ENCODE data around the gene CD6.

Gene CD6

DNA sequence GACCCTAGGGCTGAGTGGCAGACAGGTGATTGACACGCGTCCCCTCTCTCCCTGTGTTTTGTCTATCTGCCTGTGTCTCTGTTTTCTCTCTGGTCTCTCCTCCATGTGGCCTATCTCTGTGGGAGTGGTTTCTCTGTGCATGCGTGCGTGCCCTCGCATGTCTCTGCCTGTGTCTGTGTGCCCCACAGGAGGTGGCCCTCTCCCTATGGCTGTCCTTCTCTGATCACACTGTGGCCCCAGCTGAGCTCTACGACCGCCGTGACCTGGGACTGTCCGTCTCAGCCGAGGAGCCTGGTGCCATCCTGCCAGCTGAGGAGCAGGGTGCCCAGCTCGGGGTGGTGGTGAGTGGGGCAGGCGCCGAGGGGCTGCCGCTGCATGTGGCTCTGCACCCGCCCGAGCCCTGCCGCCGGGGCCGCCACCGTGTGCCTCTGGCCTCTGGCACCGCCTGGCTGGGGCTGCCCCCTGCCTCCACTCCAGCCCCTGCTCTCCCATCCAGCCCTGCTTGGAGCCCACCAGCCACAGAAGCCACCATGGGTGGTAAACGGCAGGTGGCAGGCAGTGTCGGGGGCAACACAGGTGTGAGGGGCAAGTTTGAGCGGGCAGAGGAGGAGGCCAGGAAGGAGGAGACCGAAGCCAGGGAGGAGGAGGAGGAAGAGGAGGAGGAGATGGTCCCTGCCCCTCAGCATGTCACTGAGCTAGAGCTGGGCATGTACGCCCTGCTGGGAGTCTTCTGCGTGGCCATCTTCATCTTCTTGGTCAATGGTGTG is 35.6 kb upstream of the CD6 start:
- no peak for DNase-seq

DNA sequence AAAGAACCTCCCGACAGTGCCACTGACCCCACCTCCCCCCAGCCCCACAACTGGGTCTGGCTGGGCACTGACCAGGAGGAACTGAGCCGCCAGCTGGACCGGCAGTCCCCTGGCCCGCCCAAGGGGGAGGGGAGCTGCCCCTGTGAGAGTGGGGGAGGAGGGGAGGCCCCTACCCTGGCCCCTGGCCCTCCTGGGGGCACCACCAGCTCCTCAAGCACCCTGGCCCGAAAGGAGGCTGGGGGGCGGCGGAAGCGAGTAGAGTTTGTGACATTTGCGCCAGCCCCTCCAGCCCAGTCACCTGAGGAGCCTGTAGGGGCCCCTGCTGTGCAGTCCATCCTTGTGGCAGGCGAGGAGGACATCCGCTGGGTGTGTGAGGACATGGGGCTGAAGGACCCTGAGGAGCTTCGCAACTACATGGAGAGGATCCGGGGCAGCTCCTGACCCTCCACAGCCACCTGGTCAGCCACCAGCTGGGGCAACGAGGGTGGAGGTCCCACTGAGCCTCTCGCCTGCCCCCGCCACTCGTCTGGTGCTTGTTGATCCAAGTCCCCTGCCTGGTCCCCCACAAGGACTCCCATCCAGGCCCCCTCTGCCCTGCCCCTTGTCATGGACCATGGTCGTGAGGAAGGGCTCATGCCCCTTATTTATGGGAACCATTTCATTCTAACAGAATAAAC is 34.9 kb upstream of the CD6 start:
- DNase-seq: no peak

DNA sequence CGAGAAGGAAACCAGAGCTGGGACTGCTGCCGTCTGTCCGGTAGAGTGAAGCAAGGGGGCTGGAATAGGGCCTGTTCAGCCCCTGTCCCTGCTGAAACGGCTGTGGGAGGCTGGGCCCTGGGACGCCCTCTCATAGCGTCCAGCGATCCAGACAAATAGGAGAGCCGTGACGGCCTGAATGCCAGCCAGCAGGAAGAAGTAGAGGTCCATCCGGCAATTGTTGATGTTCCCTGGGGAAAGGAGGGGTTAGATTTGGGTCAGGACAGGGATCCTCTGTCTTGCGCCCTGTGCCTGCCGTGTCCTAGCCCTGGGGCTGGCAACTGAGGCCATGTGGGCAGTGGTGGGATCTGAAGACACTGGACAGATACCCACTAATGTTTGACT is 34.3 kb upstream of the CD6 start:
- DNase-seq: no peak

DNA sequence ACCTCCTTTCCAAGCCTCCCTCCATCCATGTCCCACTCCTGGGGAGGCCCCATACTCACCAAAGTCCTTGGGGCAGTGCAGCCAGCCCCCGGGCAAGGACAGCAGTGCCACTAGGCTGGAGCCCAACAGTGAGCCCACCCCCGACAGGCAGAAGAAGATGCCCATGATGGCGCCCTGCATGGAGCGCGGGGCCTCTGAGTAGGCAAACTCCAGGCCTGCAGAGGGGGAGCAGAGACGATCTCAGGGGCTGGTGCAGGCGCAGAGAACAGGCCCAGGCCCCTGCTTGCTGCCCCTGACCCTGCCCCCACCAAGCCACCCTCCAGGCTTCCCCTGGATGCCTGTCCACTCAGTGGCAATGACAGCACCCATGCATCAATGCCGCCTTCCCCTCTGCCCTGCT is 33.7 kb upstream of the CD6 start:
- DNase-seq: no peak

DNA sequence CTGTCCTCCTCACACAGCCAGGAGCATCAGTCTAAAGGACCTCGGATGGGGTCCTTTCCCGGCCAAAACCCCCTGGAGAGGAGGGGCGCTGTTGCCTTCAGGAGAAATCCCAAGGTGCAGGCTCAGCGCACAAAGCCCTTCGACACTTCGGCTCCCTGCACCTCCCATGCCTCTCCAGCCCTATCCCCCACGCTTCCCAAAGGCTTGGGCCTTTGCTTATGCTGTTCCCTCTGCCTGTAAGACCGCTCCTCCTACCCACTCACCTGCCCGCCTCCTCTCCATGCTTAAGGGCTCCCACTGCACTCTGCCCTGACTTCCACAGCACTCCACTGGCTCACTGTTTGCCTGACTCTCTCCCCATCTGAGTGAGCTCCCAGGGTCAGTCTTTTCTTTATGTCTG is 33.0 kb upstream of the CD6 start:
- no peak for DNase-seq

DNA sequence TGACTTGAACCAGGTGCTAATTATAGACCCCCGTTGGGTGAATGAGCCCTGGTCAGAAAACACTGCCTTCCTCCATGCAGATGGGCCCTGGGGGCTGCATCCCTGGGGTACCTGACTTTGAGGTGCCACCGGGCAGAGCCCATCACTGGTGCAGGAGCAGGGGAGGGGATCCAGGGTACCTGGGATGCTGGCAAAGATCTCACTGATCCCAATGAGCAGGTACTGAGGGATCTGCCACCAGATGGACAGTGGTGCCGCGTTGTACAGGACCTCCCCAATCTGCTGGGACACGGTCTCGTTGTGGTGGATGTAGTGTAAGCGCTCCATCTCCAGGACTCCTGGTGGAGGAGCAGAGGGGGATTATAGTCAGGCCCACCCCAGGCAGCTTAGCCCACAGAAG is 32.2 kb upstream of the CD6 start:
- DNase-seq: no peak

DNA sequence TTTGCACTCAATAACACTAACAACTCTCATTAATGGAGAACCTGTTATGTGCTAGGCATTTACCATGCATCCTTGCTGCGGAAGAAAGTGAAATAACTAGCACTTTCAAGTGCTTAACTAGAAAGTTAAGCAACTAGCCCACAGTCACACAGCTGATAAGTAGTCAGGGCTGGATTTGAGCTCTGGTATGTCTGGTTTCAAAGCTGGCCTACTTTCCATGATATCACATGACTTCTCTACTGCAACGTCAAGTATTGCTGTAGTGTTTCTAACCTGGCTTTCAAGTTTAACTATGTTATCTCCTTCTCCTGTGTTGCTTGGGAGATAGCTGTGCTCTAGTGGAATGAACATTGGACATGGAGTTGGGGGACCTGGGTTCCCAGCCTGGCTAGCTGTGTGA is 31.6 kb upstream of the CD6 start:
- DNase-seq: no peak

GRCh38 chr11:60941371-60942119 is 29.9 kb upstream of the CD6 start:
- no peak for DNase-seq

DNA sequence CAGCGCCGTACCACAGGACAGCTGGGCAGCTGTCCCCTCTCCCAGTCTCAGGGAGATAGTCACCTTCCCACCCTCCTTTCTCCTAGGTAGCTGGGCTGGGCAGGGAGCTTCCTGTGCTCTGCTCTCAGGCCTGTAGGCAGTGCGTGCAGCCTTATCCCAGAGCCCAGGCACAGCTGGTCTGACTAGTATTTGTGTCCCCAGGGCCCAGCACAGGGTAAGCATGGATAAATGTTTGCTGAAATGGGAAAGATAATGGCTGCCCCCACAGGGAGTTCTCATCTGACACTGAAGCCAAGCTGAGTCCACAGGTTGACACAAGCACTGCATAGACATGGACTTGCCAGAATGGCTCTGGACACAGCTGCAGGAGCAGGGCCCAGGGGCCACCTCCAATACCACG is 29.3 kb upstream of the CD6 start:
- DNase-seq: no peak

- DNase-seq: peak; percentile 45 to 66
These were observed 28.4 kb upstream of the CD6 start for GRCh38 chr11:60942970-60943565.

GRCh38 chr11:60944490-60945294 is 26.8 kb upstream of the CD6 start:
- DNase-seq: no peak

DNA sequence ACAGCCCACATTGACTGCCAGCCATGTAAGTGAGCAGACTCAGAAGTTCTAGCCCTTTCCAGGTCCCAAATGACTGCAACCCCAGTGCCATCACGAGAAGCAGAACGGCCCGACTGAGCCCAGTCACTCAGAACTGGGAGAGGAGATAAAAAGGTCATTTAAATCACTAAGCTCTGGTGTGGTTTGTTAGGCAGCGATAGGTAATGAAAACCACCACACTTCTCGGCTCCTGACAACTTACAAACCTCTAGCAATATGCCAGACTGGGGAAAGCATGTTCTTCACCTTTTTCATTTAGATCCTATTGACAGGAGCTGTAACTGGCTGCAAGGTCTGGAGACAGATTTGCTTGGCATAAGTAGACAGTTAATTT is 26.2 kb upstream of the CD6 start:
- DNase-seq: no peak

DNA sequence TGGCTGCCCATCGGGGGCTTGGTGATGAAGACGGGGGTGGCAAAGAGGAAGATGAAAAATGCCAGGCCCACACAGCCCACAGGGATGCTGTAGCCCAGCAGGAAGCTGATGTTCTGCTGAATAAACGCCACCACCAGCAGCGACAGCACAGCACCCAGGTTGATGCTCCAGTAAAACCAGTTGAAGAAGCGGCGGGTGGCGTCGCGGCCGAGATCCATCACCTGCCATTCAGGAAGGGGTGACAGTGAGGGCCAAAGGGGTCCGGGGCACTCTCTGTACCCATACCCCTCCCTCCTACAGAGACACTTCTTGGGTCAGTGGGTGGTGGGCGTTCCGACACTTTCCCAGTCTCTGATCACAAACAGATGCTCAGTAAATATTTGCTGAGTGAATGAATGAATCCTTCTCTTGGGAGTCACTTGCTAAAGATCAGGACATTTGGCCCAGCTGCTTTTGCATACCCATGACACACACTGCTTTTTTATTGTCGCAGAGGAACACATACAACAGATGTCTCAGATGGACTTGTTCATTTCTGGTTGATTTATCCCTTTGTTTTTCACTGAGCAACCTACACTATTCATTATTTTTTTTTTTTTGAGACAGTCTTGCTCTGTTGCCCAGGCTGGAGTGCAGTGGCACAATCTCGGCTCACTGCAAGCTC is 24.7 kb upstream of the CD6 start:
- peak in 1 of 2 experiments; percentile 24 for DNase-seq

DNA sequence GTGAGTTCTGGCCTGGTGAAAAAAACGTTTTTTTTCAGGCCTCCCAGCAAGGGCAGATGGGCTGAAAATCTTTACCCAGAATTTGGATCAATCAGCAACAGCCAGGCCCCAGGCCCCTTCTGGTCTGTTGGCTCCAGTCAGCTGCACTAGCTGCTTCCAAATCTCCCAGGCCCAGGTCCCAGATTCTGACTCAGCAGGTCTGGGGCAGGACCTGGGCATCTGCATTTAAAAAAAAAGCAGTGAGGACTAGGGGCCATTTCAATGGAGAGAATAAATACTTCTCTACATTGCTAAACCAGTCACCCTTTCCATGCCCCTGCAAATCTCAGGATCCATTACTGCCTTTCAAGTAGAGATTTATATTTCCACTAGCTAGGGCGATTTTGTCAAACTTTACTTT is 23.8 kb upstream of the CD6 start:
- no peak for DNase-seq

GRCh38 chr11:60948250-60948649 is 23.2 kb upstream of the CD6 start:
- no peak for DNase-seq

DNA sequence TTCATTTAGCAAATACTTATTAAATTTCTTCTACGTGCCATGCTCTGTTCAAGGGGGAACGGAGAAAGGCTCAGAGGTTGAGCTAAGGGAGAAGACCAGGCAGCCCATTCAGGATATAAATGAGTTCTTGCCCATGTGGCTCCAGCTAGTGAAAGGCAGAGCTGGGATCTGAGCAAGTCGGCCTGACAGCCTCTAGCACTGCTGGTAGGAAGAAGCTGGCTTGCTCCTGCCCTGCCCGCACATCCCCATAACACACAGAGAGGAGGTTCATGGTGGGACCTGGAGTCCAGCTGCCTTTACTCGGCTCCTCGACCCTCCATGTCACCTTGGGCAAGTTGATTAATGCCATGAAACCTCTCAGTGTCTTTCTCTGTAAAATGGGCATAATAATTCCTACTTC is 21.5 kb upstream of the CD6 start:
- DNase-seq: no peak

GRCh38 chr11:60950933-60951605 is 20.4 kb upstream of the CD6 start:
- no peak for DNase-seq

- no peak for DNase-seq
These were observed 19.9 kb upstream of the CD6 start for GRCh38 chr11:60951606-60951903.

DNA sequence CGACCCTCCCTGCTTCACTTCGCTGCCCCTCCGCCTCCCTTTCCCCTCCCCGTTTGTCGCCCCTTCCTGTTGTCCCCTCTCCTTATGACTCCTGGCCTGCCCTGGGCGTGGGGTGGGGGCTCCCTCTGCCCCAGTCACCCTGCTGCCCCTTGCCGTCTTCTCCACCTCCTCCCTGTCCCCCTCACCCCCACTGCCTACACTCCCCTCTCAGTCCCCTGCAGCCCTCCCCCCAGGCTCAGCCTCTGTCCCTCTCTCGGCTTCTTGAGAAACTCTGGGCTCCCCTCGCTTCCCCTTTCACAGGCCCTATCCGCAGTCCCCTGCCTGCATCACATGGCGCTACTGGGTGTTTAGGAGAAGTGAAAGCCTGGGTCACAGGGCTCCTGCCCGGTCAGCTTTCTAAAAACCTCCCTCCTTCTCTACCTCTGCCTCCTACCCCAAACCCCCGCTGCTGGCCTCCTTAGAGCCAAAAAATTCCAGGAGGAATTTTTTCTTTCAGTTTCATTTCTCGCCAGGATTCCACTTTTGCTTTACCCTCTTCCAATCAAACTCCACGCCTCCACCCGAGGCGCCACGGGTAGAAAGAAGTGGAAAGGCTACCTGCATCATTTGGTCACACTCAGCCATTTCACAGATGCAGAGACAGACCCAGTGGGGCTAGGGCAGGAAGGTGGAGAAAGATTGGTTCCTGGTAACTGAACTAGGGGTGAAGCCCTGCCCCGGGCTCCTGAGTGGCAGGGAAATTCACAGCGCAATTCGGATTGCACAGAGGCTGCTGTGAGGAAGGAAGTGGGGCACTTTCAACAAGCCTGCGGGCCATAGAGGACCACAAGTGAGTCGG is 19.4 kb upstream of the CD6 start, which contains the start of gene SLC15A3:
SLC15A3 (minus strand) TSS at position 273 of the 838 bp plus-strand sequence. CDS start 625 bp downstream, outside the sequence.
- no peak for DNase-seq

DNA sequence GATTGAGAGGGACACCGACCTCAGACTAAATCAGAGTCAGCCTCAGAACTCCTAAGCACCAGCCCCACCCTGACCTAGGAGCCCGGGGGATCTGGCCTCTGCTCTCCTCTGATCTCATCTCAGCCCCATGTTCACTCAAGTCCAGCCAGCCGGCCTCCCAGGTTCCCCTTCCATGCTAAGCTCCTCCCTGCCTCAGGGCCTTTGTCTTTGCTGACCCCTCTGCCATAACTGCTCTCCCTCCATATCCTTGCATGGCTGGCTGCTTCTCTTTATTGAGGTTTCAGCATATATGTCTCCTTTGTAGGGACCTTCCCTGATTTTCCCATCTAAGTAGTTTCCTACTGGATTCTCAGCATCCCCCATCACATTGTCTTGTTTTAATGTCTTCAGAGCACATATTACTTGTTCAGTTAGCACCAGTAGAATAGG is 18.7 kb upstream of the CD6 start:
- DNase-seq: no peak

DNA sequence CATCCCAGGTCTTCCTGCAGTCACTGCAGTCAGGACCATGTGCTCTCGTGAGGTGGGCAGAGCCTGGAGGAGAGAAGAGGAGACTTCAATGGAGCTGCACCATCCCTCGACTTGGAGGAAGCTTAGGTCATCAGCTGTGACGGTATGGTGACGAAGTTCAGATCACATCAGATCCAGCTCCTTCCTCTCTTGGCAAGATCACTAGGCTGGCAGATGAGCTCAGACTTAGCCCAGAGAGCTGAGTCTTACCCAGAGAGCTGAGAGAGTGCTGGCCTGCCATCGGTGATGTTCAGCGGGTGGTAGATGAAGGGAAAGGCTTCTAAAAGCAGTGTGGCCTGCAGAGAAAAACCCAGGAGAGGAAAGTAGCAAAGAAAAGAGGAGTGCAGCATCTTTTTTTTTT is 17.7 kb upstream of the CD6 start:
- DNase-seq: no peak

All from SHP77 (cell line).